Left renal cortex interstitium (tissue), 4 donors: ENCODE measurements around the gene STAT6. TPM values are rescaled to one million over a fixed set of nuclear protein-coding genes. Genes with fewer than 3 reads are reported as not detected.

ENCODE experiments used
- DNase-seq, 4 donors: peaks; one replicate each; pipeline ENCODE4 v3.0.0-alpha.2; 2013; ENCODE audit warnings: low read depth in 4 of 4, low spot score in 2 of 4, missing footprints in 1 of 4
- polyA plus RNA-seq, 4 donors: library from polyadenylated mRNA; unstranded; fragments of 120-200 nt; gene quantifications; one replicate each; pipeline ENCODE4 v1.2.1, GENCODE V29; 2013; ENCODE audit not compliant: insufficient read length in 4 of 4

Gene STAT6
- 100 to 1,000 TPM in 2 of 4 donors, 10 to 100 TPM in 2; 77.1 to 139 (median 108) TPM for polyA plus RNA-seq

GRCh38 chr12:57111031-57111734, at the start of gene STAT6:
Gene STAT6 (minus strand): TSS chr12:57111362. CDS start chr12:57108278, 3,084 bp downstream.
- DNase-seq, result peak in 2 of 4 donors; percentile 50 to 62

GRCh38 chr12:57160741-57161140, 49.6 kb upstream of the STAT6 start:
- no peak for DNase-seq

GRCh38 chr12:57160040-57160439, 48.9 kb upstream of the STAT6 start:
- DNase-seq, result no peak

GRCh38 chr12:57159311-57159710, 48.1 kb upstream of the STAT6 start:
- no peak for DNase-seq

GRCh38 chr12:57158665-57159064, 47.5 kb upstream of the STAT6 start:
- no peak for DNase-seq

- DNase-seq, result no peak
These were observed 47.0 kb upstream of the STAT6 start for GRCh38 chr12:57158186-57158585.

GRCh38 chr12:57157588-57158173, 46.5 kb upstream of the STAT6 start:
- DNase-seq, result no peak

- DNase-seq, result no peak
These were observed 45.7 kb upstream of the STAT6 start for GRCh38 chr12:57156701-57157403.

GRCh38 chr12:57154804-57155434, 43.8 kb upstream of the STAT6 start:
- DNase-seq, result no peak

- DNase-seq, result no peak
These were observed 42.9 kb upstream of the STAT6 start for GRCh38 chr12:57154076-57154475.

- DNase-seq, result no peak
These were observed 42.3 kb upstream of the STAT6 start for GRCh38 chr12:57153415-57153997.

- no peak for DNase-seq
These were observed 41.5 kb upstream of the STAT6 start for GRCh38 chr12:57152639-57153038.

- no peak for DNase-seq
These were observed 40.8 kb upstream of the STAT6 start for GRCh38 chr12:57151741-57152630.

GRCh38 chr12:57150400-57151000, 39.3 kb upstream of the STAT6 start:
- DNase-seq, result no peak

GRCh38 chr12:57149245-57149900, 38.2 kb upstream of the STAT6 start:
- no peak for DNase-seq

- no peak for DNase-seq
These were observed 37.5 kb upstream of the STAT6 start for GRCh38 chr12:57148469-57149244.

GRCh38 chr12:57146961-57147944, 36.1 kb upstream of the STAT6 start, which contains the start of gene LRP1-AS:
Gene LRP1-AS (minus strand): TSS chr12:57147619.
- DNase-seq, result no peak
